SK-N-SH treated with all-trans-retinoic acid at 6 μM for 48 hours (cell line): ENCODE results near the gene CINP.

Experiments
- ATAC-seq: fragments of 200-7000 bp; cut with Tn5 transposase; 3 replicates; pipeline ENCODE4 v1.9.1; 2020; ENCODE audit warnings: mild to moderate bottlenecking, moderate library complexity
- BACH2 ChIP-seq: fragments of 250-450 bp; sonication (Bioruptor Pico); IDR thresholded peaks from 2 replicates; pipeline ENCODE4 v1.9.0; 2021; ENCODE audit warnings: mild to moderate bottlenecking, borderline replicate concordance
- CSDC2 ChIP-seq: fragments of 250-450 bp; sonication (Bioruptor Pico); IDR thresholded peaks from 2 replicates; pipeline ENCODE4 v1.5.0; 2020; ENCODE audit warnings: mild to moderate bottlenecking, moderate library complexity
- CSRNP3 ChIP-seq: fragments of 250-450 bp; sonication (Bioruptor Pico); IDR thresholded peaks from 2 replicates; pipeline ENCODE4 v1.5.1; 2021; ENCODE audit warnings: mild to moderate bottlenecking, moderate library complexity
- ESRRG ChIP-seq: fragments of 250-450 bp; sonication (Bioruptor Pico); IDR thresholded peaks from 2 replicates; pipeline ENCODE4 v1.6.1; 2021; ENCODE audit warnings: mild to moderate bottlenecking
- GLIS3 ChIP-seq: fragments of 250-450 bp; sonication (Bioruptor Pico); IDR thresholded peaks from 2 replicates; pipeline ENCODE4 v1.5.0; 2020; ENCODE audit warnings: mild to moderate bottlenecking, moderate library complexity
- ISL1 ChIP-seq: fragments of 250-450 bp; sonication (Bioruptor Pico); IDR thresholded peaks from 2 replicates; pipeline ENCODE4 v2.1.2; 2022; ENCODE audit warnings: mild to moderate bottlenecking, moderate library complexity
- OSR1 ChIP-seq: fragments of 250-450 bp; sonication (Bioruptor Pico); IDR thresholded peaks from 2 replicates; pipeline ENCODE4 v1.8.0; 2022; ENCODE audit warnings: moderate library complexity, mild to moderate bottlenecking, inconsistent platforms
- PATZ1 ChIP-seq: fragments of 250-450 bp; sonication (Bioruptor Pico); IDR thresholded peaks from 2 replicates; pipeline ENCODE4 v1.8.0; 2020; ENCODE audit warnings: mild to moderate bottlenecking, moderate library complexity, borderline replicate concordance
- PPARA ChIP-seq: fragments of 250-450 bp; sonication (Bioruptor Pico); IDR thresholded peaks from 2 replicates; pipeline ENCODE4 v1.5.0; 2020; ENCODE audit warnings: mild to moderate bottlenecking, borderline replicate concordance
- RARB ChIP-seq: fragments of 250-450 bp; sonication (Bioruptor Pico); IDR thresholded peaks from 2 replicates; pipeline ENCODE4 v1.8.0; 2021; ENCODE audit warnings: mild to moderate bottlenecking, moderate library complexity
- SNAI2 ChIP-seq: fragments of 250-450 bp; sonication (Bioruptor Pico); IDR thresholded peaks from 2 replicates; pipeline ENCODE4 v1.5.0; 2020; ENCODE audit warnings: mild to moderate bottlenecking, moderate library complexity
- TCF4 ChIP-seq: fragments of 250-450 bp; sonication (Bioruptor Pico); IDR thresholded peaks from 2 replicates; pipeline ENCODE4 v1.8.0; 2021; ENCODE audit warnings: mild to moderate bottlenecking, moderate library complexity, borderline replicate concordance
- TOX ChIP-seq: fragments of 250-450 bp; sonication (Bioruptor Pico); IDR thresholded peaks from 2 replicates; pipeline ENCODE4 v1.8.0; 2021; ENCODE audit warnings: mild to moderate bottlenecking, moderate library complexity, borderline replicate concordance
- ZC3H10 ChIP-seq: fragments of 250-450 bp; sonication (Bioruptor Pico); IDR thresholded peaks from 2 replicates; pipeline ENCODE4 v1.5.1; 2021; ENCODE audit warnings: mild to moderate bottlenecking, moderate library complexity
- ZFP3 ChIP-seq: fragments of 250-450 bp; sonication (Bioruptor Pico); IDR thresholded peaks from 2 replicates; pipeline ENCODE4 v1.5.0; 2020; ENCODE audit warnings: mild to moderate bottlenecking, moderate library complexity
- ZFP30 ChIP-seq: fragments of 450-650 bp; formaldehyde crosslinking; IDR thresholded peaks from 2 replicates; pipeline ENCODE4 v1.5.0; 2022; ENCODE audit warnings: mild to moderate bottlenecking, moderate library complexity
- ZNF565 ChIP-seq: fragments of 450-650 bp; formaldehyde crosslinking; conservative IDR thresholded peaks from 2 replicates; pipeline ENCODE4 v1.5.0; 2020; ENCODE audit warnings: low read depth, mild to moderate bottlenecking, moderate library complexity
- ZNF70 ChIP-seq: fragments of 450-650 bp; formaldehyde crosslinking; IDR thresholded peaks from 2 replicates; pipeline ENCODE4 v1.5.0; 2020; ENCODE audit warnings: mild to moderate bottlenecking, moderate library complexity
- ZNF8 ChIP-seq: fragments of 450-650 bp; formaldehyde crosslinking; IDR thresholded peaks from 2 replicates; pipeline ENCODE4 v1.5.0; 2020; ENCODE audit warnings: mild to moderate bottlenecking, moderate library complexity
- TF ChIP-seq, protein P1 (sequence below): fragments of 250-450 bp; sonication (Bioruptor Pico); IDR thresholded peaks from 2 replicates; pipeline ENCODE4 v1.5.1; 2020; ENCODE audit warnings: low read depth, mild to moderate bottlenecking, moderate library complexity
- TF ChIP-seq, protein P2 (sequence below): fragments of 250-450 bp; sonication (Bioruptor Pico); IDR thresholded peaks from 2 replicates; pipeline ENCODE4 v1.5.0; 2020; ENCODE audit warnings: mild to moderate bottlenecking, moderate library complexity
- TF ChIP-seq, protein P3 (sequence below): fragments of 250-450 bp; sonication (Bioruptor Pico); IDR thresholded peaks from 2 replicates; pipeline ENCODE4 v1.8.0; 2021; ENCODE audit warnings: low read depth, mild to moderate bottlenecking, moderate library complexity, borderline replicate concordance

Gene CINP

GRCh38 chr14:102392506-102392905, 29.8 kb upstream of the CINP start:
- ATAC-seq = no peak
- TF ChIP-seq RARB (CRISPR knock-in tag) (no peak), ZFP3 (CRISPR knock-in tag) (no peak), ZC3H10 (no peak), PPARA (no peak), GLIS3 (CRISPR knock-in tag) (no peak)
- TF ChIP-seq, protein P1, sequence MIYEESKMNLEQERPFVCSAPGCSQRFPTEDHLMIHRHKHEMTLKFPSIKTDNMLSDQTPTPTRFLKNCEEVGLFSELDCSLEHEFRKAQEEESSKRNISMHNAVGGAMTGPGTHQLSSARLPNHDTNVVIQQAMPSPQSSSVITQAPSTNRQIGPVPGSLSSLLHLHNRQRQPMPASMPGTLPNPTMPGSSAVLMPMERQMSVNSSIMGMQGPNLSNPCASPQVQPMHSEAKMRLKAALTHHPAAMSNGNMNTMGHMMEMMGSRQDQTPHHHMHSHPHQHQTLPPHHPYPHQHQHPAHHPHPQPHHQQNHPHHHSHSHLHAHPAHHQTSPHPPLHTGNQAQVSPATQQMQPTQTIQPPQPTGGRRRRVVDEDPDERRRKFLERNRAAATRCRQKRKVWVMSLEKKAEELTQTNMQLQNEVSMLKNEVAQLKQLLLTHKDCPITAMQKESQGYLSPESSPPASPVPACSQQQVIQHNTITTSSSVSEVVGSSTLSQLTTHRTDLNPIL = no peak
- TF ChIP-seq, protein P2, sequence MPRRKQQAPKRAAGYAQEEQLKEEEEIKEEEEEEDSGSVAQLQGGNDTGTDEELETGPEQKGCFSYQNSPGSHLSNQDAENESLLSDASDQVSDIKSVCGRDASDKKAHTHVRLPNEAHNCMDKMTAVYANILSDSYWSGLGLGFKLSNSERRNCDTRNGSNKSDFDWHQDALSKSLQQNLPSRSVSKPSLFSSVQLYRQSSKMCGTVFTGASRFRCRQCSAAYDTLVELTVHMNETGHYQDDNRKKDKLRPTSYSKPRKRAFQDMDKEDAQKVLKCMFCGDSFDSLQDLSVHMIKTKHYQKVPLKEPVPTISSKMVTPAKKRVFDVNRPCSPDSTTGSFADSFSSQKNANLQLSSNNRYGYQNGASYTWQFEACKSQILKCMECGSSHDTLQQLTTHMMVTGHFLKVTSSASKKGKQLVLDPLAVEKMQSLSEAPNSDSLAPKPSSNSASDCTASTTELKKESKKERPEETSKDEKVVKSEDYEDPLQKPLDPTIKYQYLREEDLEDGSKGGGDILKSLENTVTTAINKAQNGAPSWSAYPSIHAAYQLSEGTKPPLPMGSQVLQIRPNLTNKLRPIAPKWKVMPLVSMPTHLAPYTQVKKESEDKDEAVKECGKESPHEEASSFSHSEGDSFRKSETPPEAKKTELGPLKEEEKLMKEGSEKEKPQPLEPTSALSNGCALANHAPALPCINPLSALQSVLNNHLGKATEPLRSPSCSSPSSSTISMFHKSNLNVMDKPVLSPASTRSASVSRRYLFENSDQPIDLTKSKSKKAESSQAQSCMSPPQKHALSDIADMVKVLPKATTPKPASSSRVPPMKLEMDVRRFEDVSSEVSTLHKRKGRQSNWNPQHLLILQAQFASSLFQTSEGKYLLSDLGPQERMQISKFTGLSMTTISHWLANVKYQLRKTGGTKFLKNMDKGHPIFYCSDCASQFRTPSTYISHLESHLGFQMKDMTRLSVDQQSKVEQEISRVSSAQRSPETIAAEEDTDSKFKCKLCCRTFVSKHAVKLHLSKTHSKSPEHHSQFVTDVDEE = no peak
- TF ChIP-seq, protein P3, sequence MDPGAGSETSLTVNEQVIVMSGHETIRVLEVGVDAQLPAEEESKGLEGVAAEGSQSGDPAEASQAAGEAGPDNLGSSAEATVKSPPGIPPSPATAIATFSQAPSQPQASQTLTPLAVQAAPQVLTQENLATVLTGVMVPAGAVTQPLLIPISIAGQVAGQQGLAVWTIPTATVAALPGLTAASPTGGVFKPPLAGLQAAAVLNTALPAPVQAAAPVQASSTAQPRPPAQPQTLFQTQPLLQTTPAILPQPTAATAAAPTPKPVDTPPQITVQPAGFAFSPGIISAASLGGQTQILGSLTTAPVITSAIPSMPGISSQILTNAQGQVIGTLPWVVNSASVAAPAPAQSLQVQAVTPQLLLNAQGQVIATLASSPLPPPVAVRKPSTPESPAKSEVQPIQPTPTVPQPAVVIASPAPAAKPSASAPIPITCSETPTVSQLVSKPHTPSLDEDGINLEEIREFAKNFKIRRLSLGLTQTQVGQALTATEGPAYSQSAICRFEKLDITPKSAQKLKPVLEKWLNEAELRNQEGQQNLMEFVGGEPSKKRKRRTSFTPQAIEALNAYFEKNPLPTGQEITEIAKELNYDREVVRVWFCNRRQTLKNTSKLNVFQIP = no peak
- TF ChIP-seq, all 23 proteins: peak for 0

GRCh38 chr14:102390064-102390855, 27.6 kb upstream of the CINP start:
- ATAC-seq = no peak
- TF ChIP-seq ZFP3 (CRISPR knock-in tag) = no peak
- no peak for TF ChIP-seq ZNF8 (CRISPR knock-in tag)
- no peak for TF ChIP-seq PATZ1
- no peak for TF ChIP-seq ISL1 (CRISPR knock-in tag)
- TF ChIP-seq GLIS3 (CRISPR knock-in tag) = no peak
- TF ChIP-seq CSDC2 (CRISPR knock-in tag) = no peak
- no peak for TF ChIP-seq PPARA
- TF ChIP-seq ZC3H10 = no peak
- no peak for TF ChIP-seq RARB (CRISPR knock-in tag)
- no peak for TF ChIP-seq ZNF565 (CRISPR knock-in tag)
- TF ChIP-seq TOX (CRISPR knock-in tag) = no peak
- no peak for TF ChIP-seq ZFP30 (CRISPR knock-in tag)
- no peak for TF ChIP-seq ESRRG (CRISPR knock-in tag)
- no peak for TF ChIP-seq OSR1 (CRISPR knock-in tag)
- TF ChIP-seq BACH2 (CRISPR knock-in tag) = no peak
- TF ChIP-seq ZNF70 (CRISPR knock-in tag) = no peak
- no peak for TF ChIP-seq SNAI2 (CRISPR knock-in tag)
- TF ChIP-seq, protein P3 = no peak

DNA sequence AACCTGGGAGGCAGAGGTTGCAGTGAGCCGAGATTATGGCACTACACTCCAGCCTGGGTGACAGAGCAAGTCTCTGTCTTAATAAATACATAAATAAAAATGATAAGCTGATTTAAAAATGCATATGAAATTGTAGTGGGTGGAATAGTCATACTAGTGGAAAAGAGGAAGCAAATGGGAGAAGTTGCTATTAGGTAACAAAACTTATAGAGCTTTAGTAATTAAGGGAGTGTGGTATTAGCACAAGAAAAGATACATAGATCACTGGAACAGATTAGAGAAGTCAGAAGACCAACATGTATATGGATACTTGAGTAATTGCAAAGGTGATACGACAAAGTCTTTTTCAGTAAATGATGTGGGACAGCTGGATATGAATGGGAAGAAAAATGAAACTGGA, 26.6 kb upstream of the CINP start:
- no peak for ATAC-seq
- TF ChIP-seq TCF4 (no peak), ESRRG (CRISPR knock-in tag) (no peak), BACH2 (CRISPR knock-in tag) (no peak), PATZ1 (no peak), ZC3H10 (no peak), CSRNP3 (CRISPR knock-in tag) (no peak), PPARA (no peak), ZFP3 (CRISPR knock-in tag) (no peak), OSR1 (CRISPR knock-in tag) (no peak), ZNF565 (CRISPR knock-in tag) (no peak), ZNF70 (CRISPR knock-in tag) (no peak)
- TF ChIP-seq, protein P1 = no peak
